Muscle of leg (tissue), 11 donors: ENCODE measurements around the gene MVD. TPM values are rescaled to one million over a fixed set of nuclear protein-coding genes. Genes with fewer than 3 reads are reported as not detected.
A peak's percentile ranks its signal among the peaks of the same experiment; 100 is the strongest.

Experiments
- DNase-seq: peaks from one replicate; pipeline ENCODE4 v3.0.0; 2013
- H3K27ac ChIP-seq: one replicate; pipeline ENCODE4 v1.5.1; 2013; ENCODE audit warnings: mild to moderate bottlenecking, low read length, control low read depth
- H3K27me3 ChIP-seq: one replicate; pipeline ENCODE4 v1.6.1; 2013; ENCODE audit warnings: low read length; ENCODE audit not compliant: control insufficient read depth, insufficient read depth
- H3K36me3 ChIP-seq: one replicate; pipeline ENCODE4 v1.6.1; 2013; ENCODE audit warnings: low read length; ENCODE audit not compliant: control insufficient read depth, insufficient read depth
- H3K4me1 ChIP-seq: one replicate; pipeline ENCODE4 v1.6.1; 2013; ENCODE audit warnings: low read length; ENCODE audit not compliant: control insufficient read depth, insufficient read depth
- H3K4me3 ChIP-seq: one replicate; pipeline ENCODE4 v1.5.1; 2013; ENCODE audit warnings: low read length, control low read depth
- H3K9me3 ChIP-seq: replicated peaks from 2 replicates; pipeline ENCODE4 v1.6.1; 2013; ENCODE audit warnings: low read depth, low read length; ENCODE audit not compliant: control insufficient read depth
- WGBS: methylation state at CpG from one replicate; pipeline ENCODE4 v1.1.5; 2013; ENCODE audit warnings: missing lambda C conversion rate; ENCODE audit not compliant: insufficient coverage; 5-methylcytosine and 5-hydroxymethylcytosine counted together
- polyA plus RNA-seq, 8 donors: library from polyadenylated mRNA; unstranded; fragments of 120-200 nt; gene quantifications; one replicate each; pipeline versions ENCODE4 v1.2.1 to v1.2.3, GENCODE V29; 2013; ENCODE audit warnings: inconsistent platforms in 1 of 8, low replicate concordance in 1 of 8; ENCODE audit not compliant: insufficient read length in 8 of 8, insufficient read depth in 1 of 8
- total RNA-seq: library from RNA; stranded (reverse); fragments of 120-200 nt; gene quantifications from one replicate; pipeline ENCODE4 v1.2.4, GENCODE V29; 2013

MVD gene
- total and polyA plus RNA-seq, 9 donors = 26.9 to 45.2 (median 34.3) TPM

DNA sequence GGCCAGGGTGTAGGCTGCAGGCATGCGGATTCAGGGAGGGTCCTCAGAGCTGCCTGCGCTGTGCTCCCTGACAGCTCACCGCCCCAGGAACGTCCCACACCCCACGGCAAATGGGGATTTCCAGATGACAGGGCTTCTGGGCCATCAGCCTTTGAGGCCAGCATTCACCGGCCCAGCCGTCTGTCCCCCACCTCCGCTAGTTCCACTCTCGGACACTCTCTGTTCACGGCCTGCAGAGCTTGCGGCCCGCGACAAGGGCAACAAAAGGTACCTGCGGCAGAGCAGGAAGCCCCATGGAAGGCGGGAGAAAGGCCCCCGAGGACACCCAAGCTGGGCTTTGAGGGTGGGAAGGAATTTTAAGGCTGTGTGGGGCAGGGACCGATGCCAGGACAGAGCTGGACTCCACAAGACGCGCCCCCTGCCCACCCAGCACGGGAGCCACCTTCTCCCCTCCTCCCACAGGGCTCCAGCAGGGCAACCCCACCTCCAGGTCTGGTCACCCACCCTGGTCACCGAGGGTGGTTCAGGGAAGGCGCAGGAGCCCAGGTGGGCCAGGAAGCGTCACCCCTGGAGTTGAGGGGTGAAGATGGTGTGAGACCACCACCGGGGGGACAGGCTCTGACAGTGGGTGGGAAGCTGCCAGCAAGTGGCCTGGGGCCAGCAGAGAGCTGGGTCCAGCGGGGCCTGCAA, 6.5 kb downstream of the MVD start:
- Histone ChIP-seq H3K36me3 (peaks cover 65% of the 10 kb centered on the region), H3K9me3 (no peaks in the 10 kb centered on the region), H3K4me1 (peaks cover 6% of the 10 kb centered on the region), H3K27me3 (no peaks in the 10 kb centered on the region), H3K4me3 (no peak overlapping the region), H3K27ac (no peak overlapping the region)
- no peak for DNase-seq
- WGBS = 84% methylated on average over 18 of the region's 25 CpGs

DNA sequence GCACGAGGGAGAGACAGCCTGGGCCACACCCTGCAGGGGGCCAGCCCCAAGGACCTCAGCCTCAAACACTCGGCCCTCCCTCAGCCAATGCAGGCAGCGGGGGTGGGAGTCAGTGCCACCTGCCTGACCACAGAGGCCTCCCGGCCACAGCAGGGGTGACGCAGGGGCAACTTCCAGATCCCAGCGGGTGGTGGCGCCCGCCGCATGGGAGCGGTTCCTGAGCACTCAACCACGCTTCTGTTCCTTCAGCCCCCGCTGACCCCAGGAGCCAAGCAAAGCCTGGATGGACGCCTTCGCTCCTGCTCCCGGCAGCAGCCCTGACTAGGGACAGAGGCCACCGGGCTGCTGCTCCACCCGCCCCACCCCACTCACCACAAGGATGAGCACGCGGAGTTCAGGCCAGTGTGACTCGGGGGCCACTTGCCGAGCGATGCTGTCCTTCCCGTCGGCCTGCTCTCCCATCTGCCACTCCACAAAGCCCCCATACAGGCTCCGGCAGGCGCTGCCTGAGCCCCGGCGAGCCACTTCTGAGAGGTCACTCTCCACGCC, 7.1 kb downstream of the MVD start:
- WGBS = 89% methylated on average over 29 of the region's 29 CpGs
- Histone ChIP-seq H3K4me3 (no peak overlapping the region), H3K27ac (no peak overlapping the region), H3K9me3 (no peaks in the 10 kb centered on the region), H3K27me3 (no peaks in the 10 kb centered on the region), H3K4me1 (peaks cover 10% of the 10 kb centered on the region), H3K36me3 (peaks cover 65% of the 10 kb centered on the region)
- no peak for DNase-seq

DNA sequence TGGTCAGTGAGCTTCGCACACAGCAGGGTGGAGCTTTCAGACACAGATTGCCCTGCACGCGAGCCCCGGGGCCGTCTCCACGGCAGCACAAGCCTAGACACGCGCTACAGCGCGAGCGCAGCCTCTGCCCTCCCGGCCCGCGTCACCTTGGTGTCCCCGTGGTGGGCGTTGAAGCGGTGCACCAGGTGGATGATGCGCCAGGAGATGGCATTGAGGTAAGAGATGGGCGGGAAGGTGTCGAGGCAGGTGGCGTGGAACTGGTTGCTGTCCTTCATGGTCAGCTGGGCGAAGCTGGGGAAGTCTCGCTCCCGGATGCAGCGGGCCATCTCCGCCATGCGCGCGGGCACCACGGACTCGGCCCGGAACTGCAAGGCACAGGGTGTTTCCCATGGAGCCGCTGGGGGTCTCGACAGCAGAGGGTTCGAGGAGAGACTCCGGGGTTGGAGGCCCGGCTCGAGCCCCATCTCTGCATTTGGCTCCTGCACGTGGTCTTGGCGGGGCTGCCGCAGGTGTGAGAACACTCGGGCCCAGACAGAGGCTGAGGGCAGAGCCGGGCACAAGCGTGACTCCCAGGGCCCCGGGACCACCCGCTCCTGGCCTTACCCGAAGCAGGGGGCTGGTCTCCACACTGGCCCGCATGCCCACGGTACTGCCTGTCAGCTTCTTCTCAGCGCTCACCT, 7.7 kb downstream of the MVD start:
- WGBS = 95% methylated on average over 50 of the region's 50 CpGs
- H3K4me1 ChIP-seq = peaks cover 15% of the 10 kb centered on the region
- H3K27me3 ChIP-seq = no peaks in the 10 kb centered on the region
- H3K27ac ChIP-seq = no peak overlapping the region
- no peak for DNase-seq
- H3K9me3 ChIP-seq = no peaks in the 10 kb centered on the region
- H3K36me3 ChIP-seq = peaks cover 65% of the 10 kb centered on the region
- H3K4me3 ChIP-seq = no peak overlapping the region

DNA sequence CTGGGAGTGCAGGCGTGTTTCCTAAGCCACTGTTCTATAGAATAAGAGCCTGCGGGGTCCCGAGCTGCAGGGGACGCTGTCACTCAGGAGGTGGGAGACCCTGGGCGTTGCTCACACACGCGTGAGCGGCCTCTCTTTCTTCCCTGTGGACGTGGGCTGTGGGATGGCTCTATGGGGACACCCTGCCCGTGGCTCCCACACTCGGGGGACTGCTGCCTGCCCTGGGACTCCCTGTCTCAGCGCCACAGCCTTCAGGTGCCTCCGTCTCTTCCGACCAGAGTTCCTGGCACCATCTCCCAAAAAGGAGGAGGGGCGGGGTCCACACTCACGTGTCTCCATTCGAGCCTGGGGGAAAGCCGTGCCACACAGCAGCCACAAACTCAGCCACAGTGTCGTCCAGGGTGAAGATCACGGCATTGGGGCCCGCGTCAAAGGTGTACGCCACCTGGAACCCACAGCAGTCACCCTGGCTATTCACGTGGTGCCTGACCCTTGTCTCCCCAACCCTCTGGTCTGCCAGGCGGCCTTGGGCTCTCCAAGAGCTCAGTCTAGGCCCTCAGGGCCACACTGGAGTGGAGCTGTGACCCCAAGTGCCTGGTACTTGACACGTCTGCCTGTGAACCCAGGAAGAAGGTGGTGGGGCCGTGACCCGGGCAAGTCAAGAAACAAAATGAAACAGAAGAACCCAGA, 8.4 kb downstream of the MVD start:
- Histone ChIP-seq H3K4me3 (no peak overlapping the region), H3K9me3 (no peaks in the 10 kb centered on the region), H3K27ac (no peak overlapping the region), H3K27me3 (no peaks in the 10 kb centered on the region), H3K36me3 (peaks cover 65% of the 10 kb centered on the region), H3K4me1 (peaks cover 22% of the 10 kb centered on the region)
- 84% methylated on average over 23 of the region's 28 CpGs for WGBS
- no peak for DNase-seq

DNA sequence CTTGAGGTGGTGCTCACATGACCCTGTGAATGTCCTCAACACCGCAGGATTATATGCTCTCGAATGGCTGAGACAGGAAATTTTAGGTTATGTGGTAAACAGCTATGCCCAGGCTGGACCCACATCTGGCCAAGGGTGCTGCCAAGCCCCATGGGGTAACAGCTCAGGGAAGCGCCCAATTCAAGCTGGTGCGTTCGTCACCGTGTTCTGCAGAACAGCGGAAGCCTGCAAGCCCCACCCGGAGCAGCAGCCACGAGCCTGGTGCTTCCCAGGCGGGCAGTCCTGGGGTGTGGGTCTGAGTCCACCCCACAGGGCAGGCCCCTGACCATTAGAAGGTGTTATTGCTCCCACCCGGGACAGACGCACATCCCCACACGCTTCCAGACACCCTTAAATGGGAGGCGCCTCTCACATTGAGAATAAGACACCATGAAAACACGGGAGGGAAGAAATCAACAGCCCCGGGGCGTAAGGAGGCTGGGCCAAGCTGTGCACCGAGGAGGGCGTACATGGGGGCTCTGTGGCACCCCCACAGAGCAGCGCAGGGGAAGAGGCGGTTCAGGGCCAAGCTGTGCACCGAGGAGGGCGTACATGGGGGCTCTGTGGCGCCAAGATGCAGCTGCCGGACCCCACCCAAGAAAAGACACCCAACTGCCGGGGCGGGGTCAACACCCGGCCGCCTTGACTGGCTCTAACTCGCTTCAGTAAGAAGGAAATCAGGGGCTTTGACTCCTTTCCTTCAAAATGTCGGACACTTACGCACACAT, 9.1 kb downstream of the MVD start:
- no peaks in the 10 kb centered on the region for H3K9me3 ChIP-seq
- 79% methylated on average over 32 of the region's 32 CpGs for WGBS
- H3K36me3 ChIP-seq = peaks cover 65% of the 10 kb centered on the region
- H3K4me3 ChIP-seq = no peak overlapping the region
- H3K27ac ChIP-seq = no peak overlapping the region
- H3K27me3 ChIP-seq = no peaks in the 10 kb centered on the region
- H3K4me1 ChIP-seq = peaks cover 27% of the 10 kb centered on the region
- no peak for DNase-seq

DNA sequence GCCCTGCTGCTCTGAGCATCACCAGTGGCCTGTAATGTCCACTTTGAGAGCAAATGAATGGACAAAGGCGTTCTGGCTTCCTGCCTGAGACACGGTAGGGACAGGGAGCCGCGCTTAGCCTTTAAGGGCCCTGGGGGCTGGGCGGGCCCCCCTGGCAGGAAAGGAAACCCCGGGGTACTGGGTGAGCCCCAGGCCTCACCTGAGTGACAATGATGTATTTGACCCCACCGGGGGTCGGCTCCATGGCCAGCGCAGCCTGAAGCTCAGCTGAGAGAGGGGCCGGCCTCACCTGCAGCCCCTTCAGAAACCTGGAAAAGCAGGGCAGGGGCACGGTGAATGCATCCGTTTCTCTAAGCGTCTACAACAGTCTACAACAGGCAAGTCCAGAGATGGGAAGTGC, 9.8 kb downstream of the MVD start:
- peaks cover 63% of the 10 kb centered on the region for H3K36me3 ChIP-seq

DNA sequence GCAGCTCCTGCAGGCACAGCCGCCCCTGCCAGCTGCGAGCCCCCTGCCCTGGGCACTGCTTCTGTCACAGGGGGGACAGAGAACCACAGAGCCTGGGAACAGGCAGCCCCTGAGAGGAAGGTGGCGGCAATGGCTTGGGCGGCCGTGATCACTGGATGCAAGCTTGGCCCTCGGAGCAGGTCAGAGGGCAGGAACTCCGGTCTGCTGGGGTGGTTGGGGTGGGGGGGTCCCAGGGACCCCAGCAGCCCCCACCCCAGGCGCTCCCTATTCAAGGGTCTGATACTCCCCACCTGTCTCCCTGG, 10.2 kb downstream of the MVD start:
- no peaks in the 10 kb centered on the region for H3K9me3 ChIP-seq
- H3K27ac ChIP-seq = no peak overlapping the region
- no peaks in the 10 kb centered on the region for H3K27me3 ChIP-seq
- H3K36me3 ChIP-seq = peaks cover 60% of the 10 kb centered on the region
- 91% methylated on average over 2 of the region's 8 CpGs for WGBS
- no peak overlapping the region for H3K4me3 ChIP-seq
- no peak for DNase-seq
- peaks cover 27% of the 10 kb centered on the region for H3K4me1 ChIP-seq

More for the DNA sequence above, 9.8 kb downstream of the MVD start:
- H3K27ac ChIP-seq = no peak overlapping the region
- H3K4me1 ChIP-seq = peaks cover 27% of the 10 kb centered on the region
- no peaks in the 10 kb centered on the region for H3K9me3 ChIP-seq
- WGBS = 81% methylated on average over 13 of the region's 13 CpGs
- DNase-seq = no peak
- no peak overlapping the region for H3K4me3 ChIP-seq
- no peaks in the 10 kb centered on the region for H3K27me3 ChIP-seq

DNA sequence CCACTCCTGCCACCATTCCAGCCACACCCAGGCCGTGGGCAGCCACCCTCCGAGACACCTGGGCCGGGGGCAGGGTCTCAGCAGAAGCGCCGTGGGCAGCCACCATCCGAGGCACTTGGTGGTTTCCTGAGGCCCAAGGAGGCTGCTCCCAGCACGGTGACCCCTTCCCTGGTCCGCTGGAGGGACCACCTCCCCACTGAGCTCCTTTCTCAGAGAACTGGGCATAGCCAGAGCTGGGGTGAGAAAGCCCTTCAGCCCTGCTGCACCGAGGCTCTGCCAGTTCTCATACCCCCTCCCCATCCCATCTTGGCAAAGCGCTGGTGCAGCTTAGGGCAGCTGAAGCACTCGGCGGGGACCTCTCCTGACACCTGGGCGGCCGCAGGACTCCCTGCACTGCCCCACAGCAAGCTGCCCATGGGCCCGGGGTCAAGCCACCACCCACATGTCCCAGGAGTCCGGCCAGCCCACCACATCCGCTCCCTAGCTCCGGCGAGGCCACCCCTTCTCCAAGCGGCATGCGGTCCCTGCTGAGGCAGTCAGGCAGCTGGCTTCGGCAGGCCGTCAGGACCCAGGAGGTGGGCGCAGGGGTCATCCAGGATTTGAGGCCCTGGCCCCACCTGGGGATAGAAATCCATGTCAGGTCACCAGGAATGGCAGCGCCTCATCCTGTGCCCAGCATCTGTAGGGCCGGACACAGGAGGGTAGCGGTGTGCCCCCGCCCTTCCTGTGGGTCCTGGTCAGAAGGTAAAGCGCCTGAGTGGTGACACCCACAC, 10.7 kb downstream of the MVD start:
- peak overlapping the region; percentile 66 for H3K27ac ChIP-seq
- no peak overlapping the region for H3K4me3 ChIP-seq
- 82% methylated on average over 28 of the region's 29 CpGs for WGBS
- peaks cover 55% of the 10 kb centered on the region for H3K36me3 ChIP-seq
- H3K27me3 ChIP-seq = no peaks in the 10 kb centered on the region
- peaks cover 27% of the 10 kb centered on the region for H3K4me1 ChIP-seq
- no peaks in the 10 kb centered on the region for H3K9me3 ChIP-seq
- DNase-seq = no peak

DNA sequence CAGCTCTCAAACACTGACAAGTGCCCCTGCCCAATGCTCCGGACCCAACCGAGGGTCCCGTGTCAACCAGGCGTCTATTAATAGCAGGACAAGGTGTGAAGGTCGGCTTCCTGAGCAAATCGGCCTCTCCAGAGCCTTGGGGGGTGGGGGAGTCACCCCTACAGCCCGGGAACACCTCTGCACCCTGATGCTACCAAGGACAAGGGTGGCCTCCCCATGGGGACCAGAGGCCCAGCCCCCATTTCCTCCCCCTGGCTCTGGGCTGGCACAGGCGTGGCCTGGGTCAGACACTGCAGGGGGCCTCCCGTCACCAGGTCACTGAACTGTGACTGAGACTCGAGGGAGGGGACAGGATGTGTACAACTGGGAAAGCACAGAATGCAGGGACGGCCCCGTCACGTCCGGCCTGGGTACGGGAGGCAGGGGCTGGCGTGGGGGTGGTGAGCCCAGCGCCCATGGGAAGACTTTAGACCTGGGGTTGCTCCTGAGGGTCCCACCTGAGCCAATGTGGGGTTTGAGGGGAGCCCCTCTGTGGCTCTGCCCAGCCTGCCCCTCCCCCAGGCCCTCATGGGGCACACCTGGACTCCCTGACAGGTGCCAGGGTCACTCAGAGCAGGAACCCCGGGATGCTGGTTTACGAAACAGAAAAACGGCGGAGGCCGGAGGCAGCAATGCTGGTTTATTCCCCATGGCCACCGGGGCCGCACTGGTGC, 11.5 kb downstream of the MVD start:
- 73% methylated on average over 15 of the region's 24 CpGs for WGBS
- Histone ChIP-seq H3K36me3 (peaks cover 48% of the 10 kb centered on the region), H3K27ac (peak overlapping the region; percentile 66), H3K9me3 (no peaks in the 10 kb centered on the region), H3K4me1 (peaks cover 27% of the 10 kb centered on the region), H3K27me3 (no peaks in the 10 kb centered on the region), H3K4me3 (peak overlapping the region; percentile 65)
- DNase-seq = peak; percentile 62
